Right renal pelvis (tissue), 4 donors: ENCODE data around the gene SLC25A36. TPM values are rescaled to one million over a fixed set of nuclear protein-coding genes. Genes with fewer than 3 reads are reported as not detected.
A peak's percentile ranks its signal among the peaks of the same experiment; 100 is the strongest.

Experiments used
- DNase-seq, 4 donors: peaks; one replicate each; pipeline ENCODE4 v3.0.0-alpha.2; 2013; ENCODE audit warnings: low read depth in 4 of 4, low spot score in 3 of 4, missing footprints in 1 of 4
- polyA plus RNA-seq, 4 donors: library from polyadenylated mRNA; unstranded; fragments of 120-200 nt; gene quantifications; one replicate each; pipeline ENCODE4 v1.2.1, GENCODE V29; 2013; ENCODE audit not compliant: insufficient read length in 4 of 4

SLC25A36 gene, protein sequence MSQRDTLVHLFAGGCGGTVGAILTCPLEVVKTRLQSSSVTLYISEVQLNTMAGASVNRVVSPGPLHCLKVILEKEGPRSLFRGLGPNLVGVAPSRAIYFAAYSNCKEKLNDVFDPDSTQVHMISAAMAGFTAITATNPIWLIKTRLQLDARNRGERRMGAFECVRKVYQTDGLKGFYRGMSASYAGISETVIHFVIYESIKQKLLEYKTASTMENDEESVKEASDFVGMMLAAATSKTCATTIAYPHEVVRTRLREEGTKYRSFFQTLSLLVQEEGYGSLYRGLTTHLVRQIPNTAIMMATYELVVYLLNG
- 100 to 1,000 TPM; 174 to 214 (median 195) TPM for polyA plus RNA-seq

DNA sequence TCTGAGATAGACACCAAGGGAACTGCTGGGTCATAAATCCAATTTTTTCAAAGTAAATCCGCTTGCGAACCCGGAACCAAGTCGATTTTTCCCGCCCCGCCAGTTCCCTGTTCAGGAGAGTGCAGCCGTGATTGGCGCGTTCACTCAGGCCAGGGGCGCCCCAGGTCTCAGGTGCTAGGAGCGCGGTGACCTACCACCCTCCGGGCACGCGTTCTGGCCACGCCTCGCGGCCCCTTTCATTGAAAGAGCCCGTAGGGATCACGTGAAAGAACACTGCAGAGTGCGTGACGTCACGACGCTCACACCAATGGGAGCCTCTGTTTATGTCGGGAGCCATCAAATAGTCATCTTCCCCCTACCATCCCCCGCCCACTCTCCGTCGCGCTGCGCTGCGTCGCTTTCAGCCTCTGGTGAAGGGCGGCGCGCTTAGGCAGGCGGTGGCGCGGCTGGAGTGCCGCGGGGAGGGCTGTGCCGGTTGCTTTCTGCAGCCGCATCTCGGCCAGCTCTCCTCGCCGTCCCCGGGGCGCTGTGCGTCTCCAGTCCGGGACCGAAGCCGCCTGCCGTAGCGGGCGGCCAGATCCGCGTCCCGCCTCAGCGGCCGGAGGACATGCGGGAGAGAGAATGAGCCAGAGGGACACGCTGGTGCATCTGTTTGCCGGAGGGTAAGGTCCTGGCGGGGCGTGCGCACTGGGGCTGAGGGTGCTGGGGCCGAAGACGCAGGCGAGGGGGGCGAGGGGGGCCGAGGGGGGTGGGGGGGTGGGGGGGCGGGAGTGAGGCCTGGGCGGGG is at the start of gene SLC25A36:
Gene SLC25A36 (plus strand): TSS at position 403 of the 787 bp plus-strand sequence. CDS start 219 bp downstream, at position 622.
- peak; percentile 97 to 99 (median 98) for DNase-seq

DNA sequence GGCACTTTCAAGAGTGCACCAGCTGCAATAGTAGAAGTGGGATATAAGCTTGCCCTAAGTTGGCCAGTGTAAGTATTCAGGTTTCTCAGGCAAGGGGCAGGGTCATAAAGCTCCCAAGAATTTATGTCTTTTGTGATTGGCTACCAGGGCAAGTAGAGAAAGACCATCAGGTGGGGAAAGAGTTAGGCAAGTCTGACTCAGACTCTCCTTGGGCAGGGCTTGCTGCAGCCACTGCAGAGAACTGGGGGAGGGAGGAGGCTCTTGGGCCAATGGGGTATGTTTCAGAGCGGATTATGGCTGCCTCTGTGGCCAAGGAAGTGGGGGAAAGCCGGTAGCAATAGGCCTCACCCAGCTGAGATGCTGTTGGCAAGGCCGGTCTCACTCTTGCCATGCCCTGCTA is 44.6 kb upstream of the SLC25A36 start:
- no peak for DNase-seq

DNA sequence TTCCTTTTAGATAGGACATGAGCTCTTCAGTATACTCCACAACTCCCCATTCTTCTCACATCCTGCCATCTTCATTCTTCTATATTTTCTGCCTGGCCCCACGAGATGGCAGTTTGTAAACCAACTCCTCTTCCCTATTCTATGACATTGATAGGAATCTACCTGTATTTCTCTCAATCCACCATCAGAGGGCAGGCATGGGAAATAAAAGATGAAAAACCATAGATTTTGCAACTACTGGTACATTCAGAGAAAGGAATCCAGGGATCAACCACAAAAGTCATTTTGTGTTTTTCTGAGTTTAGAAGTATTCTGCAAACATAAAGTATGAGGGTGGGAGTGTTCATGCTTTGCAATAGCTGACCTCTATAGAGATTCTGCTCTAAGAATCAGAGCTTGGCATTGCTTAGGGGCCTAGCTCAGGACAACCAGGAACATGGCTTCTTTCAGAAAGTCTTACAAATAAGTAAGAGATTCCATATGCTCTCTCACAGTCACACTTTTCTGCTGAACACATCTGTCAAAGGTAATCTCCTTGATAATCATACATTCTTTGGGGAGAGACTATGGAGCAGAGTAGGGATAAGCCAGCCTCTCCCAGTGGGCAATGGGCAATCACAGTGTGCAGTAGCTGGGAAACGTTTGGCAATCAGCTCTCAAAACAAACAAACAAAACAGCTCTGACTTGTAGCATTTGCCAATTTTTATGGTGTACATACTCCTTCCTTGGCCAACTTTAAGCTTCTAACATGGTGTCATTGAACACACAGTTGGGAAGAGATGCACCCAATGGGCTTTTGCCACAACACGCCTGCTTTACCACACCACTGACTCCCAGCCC is 43.1 kb upstream of the SLC25A36 start:
- DNase-seq, result peak in 2 of 4 donors; percentile 43 to 44

DNA sequence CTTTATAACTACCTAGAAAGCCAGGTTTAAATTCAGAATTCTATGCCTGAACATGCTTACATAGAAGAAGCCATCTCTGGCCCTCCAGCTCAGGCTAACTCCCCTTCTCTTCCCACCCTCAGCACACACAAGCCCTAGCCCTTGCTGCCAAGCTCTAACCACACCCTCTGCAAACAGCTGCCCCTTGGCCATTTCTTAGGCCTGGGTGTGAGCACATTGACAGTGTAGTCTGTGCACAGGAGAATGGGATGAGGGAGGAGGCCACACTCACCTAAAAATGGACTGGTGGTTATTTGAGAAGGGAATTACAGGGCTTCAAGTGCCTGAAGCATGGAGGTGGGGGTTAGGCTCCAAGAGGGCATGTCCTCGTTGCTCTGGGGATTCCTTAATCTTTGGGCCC is 42.3 kb upstream of the SLC25A36 start:
- DNase-seq, result no peak

DNA sequence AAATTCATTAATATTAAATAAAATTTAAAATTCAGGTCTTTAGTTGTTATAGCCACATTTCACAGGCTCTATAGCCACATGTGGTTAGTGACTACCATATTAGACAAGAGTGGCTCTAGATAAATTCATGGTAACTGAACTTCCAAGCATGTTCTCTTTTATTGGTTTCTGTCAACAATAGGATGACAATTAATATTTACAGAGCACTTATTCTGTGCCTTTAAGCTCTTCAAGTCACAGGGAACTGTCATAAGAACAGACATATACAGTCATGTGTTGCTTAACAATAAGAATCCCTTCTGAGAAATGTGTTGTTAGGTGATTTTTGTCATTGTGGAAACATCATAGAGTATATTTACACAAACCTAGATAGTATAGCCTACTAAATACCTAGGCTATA is 38.8 kb upstream of the SLC25A36 start:
- no peak for DNase-seq

DNA sequence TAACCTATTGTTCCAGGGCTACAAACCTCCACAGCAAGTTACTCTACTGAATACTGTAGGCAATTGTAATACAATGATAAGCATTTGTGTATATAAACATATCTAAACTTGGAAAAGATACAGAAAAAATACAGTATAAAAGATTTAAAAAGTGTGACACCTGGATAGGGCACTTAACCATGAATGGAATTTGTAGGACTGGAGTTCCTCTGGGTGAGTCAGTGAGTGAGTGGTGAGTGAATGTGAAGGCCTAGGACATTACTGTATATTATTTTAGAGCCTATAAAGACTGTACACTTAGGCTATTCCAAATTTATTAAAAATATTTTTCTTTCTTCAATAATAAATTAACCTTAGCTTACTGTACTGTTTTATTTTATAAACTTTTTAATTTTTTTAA is 38.4 kb upstream of the SLC25A36 start:
- DNase-seq, result no peak

DNA sequence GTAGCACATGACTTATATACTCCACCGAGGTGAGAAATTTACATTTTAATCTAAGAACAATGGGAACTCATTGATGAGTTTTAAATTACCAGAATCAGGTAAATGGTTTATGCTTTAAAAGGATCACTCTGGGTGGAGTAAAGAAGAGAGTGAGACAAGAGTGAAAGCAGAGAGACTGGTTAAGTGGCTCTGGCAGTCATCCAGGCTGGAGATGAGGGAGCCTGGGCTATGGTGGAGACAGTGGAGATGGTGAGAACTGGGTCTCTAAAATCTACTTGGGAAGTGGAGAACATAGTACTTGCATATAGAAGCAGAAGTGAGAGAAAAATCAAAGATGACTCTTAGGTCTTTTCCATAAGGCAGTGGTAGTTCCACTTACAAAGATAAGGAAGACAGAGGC is 37.1 kb upstream of the SLC25A36 start:
- no peak for DNase-seq

DNA sequence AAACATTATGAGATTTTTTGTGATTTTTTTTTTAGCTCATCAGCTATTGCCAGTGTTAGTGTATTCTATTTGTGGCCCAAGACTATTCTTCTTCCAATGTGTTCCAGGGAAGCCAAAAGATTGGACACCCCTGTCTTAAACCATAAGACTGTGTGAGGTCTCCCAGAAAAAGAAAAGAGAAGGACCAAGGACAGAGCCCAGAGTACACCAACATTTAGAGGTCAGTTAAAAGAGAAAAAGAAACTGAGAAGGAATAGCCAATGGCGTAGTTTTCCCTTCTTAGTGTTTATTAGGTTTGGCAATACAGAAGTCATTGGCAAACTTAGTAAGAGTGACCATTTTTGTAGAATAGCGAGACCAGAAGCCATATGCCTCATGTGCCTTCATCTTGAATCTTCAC is 36.1 kb upstream of the SLC25A36 start:
- DNase-seq, result no peak

DNA sequence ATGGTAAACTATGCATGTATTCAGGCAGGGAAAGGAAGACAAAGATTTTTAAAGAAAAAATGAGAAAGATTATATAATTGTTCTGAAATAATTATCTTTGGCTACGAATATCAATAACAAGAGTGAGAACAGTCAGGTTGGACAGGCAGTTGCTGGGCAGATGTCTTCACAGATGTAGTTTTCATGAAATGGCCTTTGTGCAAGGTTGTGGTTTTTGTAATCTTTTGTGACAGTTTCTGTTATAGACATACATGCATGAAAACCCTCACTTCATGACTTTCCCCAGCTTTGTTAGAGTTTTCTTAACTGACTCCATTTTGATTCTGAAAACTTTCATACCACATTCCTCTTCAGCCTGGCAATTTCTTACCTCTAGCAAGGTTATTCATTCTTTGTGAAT is 34.9 kb upstream of the SLC25A36 start:
- no peak for DNase-seq

DNA sequence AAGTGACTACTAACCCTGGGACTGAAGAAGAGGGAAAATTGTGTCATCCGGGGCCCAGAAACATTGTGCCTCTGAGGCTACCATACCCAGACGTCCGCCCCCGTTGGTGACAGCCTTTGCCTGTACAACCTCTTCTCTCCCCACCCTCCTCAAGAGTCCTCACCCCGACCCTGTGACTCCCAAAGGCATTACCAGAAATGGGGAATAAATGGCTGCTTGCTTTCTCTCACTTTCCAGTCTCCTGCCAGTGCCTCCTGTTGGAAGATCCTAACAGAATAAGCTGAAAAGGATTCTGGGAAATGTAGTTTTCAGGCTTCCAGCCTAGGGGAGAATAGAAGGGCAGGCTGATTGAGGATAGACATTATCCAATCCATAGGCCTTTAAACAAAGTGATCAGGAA is 30.8 kb upstream of the SLC25A36 start:
- no peak for DNase-seq

DNA sequence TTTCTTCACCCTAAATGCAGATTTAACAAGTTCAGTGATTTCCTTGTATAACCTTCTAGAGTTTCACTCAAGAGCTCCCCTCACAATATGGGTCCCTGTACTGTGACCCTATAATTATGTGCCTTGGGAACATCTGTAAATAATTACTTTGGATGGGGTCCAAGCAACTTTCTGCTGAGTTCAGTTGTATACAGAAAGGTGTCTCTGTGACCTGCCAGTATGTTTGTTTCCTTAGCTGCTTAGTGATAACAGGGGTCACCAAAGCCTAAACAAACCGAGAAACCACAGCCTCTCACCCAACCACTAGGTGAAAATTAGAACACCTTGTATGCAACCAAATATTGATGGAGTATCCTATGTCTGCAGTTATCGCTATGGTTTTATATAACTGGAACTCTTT is 29.8 kb upstream of the SLC25A36 start:
- no peak for DNase-seq

DNA sequence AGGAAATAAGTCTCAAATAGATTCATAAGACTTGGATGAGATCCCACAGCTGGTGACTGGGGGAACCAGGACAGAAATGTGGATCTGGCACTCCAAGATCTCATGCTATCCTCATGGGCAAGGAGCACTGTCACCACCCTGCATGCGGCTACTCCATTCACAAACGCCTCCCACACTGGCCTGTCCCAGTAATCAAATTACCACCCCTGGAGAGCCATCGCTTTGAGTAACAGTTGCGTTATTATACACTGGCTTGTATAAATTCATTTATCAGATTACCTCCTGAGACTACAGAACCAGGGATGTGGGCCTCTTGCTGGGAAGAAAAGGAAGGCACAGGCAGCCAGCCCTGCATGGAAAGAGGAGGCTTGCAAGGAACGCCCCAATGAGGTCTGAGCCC is 27.9 kb upstream of the SLC25A36 start:
- no peak for DNase-seq

DNA sequence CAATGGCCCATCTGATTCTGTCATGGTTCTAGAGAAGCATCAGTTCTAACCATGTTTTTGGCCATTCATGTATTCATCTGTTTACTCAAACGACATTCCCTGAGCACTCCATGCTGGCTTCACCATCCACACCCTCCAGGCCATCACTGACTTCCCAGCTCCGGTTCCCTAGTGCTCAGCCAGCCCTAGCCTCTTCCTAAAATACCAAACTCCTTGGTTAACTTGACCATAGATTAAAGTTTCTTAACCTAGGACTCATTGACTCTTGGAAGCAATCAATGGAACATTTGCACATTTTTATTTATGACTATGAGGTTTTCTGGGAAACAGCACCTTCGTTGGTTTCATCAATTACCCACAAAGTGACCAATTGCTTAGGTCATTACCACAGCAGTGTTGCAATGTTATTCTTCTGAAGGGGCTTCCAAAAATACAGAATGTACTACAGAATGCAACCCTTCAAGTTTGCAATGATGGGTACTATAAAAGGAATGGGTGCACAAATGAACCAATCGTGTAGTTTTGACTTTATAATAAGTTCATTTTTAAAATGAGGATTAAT is 27.2 kb upstream of the SLC25A36 start:
- no peak for DNase-seq

DNA sequence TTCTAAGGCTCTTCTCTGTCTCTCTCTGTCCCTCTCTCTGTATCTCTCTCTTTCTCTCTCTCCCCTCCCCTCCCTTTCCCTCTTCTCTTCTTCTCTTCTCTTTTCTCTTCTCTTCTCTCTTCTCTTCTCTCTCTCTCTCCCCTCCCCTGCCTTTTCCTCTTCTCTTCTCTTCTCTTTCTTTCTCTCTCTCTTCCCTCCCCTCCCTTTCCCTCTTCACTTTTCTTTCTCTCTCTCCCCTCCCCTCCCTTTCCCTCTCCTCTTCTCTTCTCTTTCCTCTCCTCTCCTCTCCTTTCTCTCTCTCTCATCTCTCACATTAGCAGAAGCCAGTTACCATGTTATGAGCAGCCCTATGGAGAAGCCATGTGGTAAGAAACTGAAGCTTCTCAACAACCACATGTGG is 25.0 kb upstream of the SLC25A36 start:
- no peak for DNase-seq

DNA sequence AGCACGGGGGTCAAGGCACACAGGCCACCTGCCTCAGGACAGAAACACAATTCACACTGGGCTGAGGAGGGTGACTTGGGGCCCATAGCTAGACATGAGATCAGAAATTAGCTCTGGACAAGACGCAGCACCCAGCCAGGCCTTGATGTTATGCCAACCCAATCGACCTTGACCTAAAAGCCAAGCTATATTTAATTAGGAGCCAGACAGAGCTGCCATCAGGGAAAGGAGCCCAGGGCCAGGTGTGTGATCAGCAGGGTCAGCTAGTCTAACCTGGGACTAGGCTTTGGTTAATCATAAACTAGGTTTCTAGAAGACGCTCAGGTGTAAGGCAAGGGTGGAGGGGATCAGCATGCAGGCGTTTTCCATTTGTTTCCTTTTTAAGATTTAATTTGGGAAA is 23.9 kb upstream of the SLC25A36 start:
- no peak for DNase-seq

DNA sequence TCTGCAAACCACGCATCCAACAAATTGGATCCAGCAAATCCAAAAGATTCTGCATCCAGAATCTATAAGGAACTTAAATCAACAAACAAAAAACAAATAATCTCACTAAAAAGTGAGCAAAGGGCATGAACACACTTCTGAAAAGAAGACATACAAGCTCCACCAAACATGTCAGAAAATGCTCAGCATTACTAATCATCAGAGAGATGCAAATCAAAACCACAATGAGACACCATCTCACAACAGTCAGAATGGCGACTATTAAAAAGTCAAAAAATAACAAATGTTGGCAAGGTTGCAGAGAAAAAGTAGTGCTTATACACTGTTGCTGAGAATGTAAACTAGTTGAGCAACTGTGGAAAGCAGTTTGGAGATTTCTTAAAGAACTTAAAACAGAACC is 21.6 kb upstream of the SLC25A36 start:
- no peak for DNase-seq

DNA sequence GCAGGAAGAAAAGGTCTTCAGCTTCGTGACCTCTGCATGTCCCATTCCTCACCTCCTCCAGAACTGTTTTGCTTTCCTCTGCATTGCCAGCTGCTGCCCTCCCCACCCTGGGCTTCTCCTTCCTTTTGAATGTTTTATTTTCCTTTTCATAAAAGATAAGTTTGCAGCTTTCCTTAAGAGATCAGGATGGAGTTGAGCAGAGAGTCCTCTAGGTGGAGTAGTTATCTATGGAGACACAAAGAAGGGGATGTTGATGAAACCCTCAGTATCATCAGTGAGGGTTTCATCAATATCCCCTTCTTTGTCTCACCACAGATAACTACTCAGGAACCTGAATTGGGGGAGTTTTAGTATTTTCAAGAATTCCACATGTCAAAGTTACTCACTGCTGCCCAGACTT is 19.0 kb upstream of the SLC25A36 start:
- DNase-seq, result no peak

DNA sequence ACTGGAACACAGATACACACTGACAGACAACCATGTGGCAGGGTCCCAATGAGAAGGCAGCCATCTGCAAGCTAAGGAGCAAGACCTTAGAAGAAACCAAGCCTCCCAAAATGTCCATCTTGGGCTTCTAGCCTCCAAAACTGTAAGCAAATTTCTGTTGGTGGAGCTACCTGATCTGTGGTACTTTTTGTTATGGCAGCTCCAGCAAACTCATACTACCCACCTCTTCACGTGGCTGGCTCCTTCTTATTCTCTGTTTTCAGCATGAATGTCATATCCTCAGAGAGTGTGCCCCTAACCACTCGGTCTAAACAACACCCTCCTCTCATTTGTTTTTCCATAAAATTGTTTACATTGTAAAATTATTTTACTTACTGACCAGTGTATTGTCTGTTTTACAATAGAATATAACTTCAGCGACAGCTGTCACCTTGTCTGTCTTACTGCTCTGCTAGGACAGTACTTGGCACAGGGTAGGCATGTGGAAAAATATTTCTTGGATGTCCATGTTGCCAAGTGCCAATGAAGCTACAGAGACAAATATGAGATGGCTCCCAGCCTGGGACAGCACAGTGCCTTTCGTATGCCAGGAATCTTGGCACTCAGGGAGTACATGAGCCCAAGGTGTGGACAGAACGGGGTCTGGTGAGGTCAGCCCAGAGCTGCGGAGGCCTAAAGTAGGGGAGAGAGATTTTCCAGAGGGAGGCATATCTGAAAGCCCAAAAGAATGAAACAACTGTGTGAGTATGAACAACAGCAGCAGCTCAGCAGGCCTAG is 17.4 kb upstream of the SLC25A36 start:
- DNase-seq, result no peak

DNA sequence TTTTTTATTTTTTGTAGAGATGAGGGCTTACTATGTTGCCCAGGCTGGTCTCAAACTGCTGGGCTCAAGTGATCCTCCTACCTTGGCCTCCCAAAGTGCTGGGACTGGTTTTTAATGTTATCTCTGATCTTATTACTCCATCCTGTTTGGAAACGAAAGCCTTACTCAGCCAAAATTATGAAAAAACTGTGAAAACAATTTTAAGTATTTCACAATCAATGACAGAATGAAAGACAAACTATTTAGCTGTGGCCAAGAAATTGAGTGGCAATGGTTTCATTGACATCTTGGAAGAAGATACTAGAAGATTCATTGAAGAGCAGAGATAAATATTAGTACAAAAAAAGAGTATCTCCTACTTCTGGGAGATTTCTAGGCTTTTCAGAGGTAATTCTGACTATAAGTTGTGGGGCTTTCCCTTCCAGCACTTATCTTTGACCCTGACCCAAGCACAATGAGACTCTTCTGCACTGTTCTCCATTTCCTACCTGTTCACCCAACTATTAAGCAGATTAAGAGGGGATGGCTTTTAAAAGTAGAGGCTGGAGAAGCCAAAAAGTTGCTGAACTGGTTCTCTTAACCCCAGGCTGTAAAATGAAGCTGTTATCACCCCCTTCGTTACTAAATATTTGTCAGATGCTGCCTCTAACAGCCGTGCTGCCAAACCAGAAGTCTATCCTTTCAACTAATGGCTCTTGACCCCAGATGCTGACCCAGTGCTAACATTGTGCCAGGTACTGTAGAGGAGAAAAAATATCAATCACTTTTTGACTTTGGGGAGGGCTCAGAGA is 14.2 kb upstream of the SLC25A36 start:
- no peak for DNase-seq
